SIG-M5 treated with dmso at 0.1 percent for 504 hours (cell line): Measurements from ENCODE around the gene CCDC134.
A peak's percentile ranks its signal among the peaks of the same experiment; 100 is the strongest.
"Not testable (repeated sequence)": the region's sequence is repeated elsewhere in the genome, so short reads cannot be mapped to it uniquely, and the experiment has no call there.

Experiments used
- DNase-seq: peaks from one replicate; lab custom pipeline; 2025; ENCODE audit not compliant: unreplicated experiment; lab: John Stamatoyannopoulos, UW

CCDC134 gene

DNA sequence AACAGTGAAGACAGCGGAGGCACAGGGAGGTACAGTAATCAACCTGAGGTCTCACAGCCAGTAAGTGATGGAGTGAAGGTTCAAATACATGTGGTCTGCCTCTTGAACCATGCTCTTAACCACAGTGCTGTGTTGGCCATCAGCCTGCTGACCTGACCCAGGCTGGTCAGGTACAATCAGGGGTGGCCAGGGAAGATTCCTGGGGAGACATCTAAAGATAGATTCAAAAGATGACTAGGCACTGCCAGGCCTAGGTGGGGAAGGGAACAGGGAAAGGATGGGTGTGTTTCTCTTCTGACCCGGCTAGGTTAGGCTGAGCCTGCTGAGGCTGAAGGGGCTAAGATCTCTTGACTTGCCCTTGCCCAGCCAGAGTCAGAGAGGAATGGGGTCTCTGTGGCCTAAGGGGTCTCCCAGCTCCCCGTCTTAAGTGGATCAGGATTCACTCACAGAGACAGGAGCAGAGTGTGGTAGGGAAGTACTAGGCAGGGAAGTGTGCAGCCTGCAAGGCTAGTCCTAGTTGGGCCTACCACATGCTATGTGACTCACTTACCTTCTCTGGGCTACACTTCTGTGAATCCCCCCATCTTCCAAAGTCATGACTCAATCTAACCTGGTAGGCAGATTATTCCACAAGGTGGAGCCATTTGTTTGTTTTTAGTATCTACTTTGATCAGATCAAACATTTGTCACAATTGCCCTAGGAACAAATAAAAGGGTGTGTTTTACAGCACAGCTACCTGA lies 22.0 kb downstream of the CCDC134 start:
- peak; percentile 35 for DNase-seq

DNA sequence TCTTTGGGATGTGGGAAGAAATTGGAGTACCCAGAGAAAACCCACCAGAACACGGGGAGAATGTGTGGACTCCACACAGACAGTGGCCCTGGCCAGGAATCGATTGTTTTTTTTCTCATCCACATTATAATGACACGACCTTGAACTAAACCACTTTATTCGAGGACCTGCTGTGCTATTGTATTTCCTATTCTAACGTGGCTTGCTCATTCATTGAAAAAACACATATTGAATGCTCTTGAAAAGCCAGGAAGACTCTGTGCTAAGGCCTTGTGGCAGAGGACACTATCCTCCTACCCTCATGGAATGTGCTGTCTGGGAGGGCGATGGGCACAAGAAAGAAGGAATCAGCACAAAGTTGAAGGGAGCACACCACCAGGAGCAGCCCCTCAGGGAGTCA lies 23.3 kb downstream of the CCDC134 start:
- DNase-seq, result no peak

GRCh38 chr22:41825376-41825775 lies 24.9 kb downstream of the CCDC134 start:
- no peak for DNase-seq

DNA sequence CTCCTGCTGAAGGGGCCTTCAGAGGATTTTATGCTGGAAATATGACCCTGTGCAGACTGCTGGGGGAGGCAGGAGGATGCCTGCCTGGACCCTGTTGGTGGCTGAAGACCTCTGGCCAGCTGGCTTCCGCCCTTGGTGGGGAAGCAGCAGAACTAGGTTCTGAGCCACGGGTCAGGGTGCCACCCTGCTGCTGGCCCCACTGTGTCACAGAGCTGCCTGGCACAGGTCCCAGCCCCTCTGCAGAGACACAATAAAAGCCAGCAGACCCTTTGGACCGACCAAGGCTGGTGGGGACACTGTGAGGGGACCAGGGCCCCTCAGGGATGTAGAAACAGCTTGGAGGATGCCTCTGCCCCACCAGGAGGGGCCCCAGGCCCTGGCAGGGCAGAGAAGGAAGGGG lies 25.5 kb downstream of the CCDC134 start:
- DNase-seq, result no peak

DNA sequence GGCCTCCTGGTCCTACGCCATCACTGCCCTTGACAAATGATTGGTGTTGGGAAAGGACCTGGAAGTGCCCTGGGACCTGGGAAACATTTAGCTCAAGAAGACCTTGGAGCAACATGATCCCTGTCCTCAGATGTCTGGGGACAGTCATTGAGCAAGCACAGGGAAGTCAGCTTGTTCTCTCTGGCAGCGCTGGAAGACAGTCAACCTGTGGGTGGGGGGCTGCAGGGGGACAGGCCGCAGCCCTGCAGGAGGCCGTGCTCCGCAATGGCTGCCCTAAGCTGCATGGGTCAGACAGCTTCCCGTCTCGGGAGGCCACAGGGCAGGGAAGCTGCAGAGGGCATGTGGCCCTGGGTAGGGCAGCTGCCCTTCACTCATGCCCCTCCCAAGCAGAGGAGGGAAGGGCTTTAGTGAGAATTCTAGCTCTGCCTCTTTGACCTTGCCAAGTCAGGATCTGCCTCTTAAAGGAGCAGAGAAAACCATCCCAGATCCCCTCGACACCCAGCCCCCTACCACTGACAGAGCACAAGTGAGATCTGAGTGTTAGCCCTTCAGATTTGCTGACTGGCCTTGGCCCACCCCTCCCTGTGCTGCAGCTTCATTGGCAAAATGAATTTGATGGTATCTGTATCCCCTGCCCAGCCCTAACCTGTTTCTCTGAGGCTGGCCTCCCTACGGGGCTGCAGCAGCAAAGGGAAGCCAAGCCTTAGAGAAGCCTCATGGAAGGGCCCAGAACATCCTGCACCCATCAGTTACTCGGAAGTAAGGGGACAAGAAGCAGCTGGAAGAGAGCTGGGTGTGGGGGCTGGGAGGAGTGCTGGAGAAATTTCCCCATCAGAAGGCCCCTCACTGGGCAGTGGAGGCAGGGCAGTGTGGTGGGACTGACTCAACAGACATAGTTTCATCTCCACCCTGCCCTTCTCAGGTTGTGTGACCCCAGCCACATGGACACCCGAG lies 26.2 kb downstream of the CCDC134 start:
- DNase-seq, result no peak

DNA sequence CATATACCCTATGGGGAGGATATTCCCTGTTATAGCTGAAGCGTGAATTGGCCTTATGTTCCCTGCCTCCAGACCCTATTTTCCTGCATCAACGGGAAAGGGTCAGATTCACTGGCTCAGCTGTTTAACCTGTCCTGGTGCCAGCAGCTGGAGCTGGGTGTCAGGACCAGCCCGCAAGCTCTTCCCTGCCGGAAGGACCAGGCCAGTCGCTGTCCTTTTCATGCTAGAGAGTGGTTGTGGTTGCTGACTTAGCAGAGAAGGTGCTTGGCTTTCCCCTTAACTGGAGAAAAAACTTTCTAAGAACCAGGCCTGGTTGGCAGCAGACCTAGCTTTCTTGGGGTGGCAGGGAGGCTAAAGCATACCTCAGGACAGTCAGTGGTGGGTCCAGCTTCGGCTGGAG lies 27.2 kb downstream of the CCDC134 start:
- no peak for DNase-seq

DNA sequence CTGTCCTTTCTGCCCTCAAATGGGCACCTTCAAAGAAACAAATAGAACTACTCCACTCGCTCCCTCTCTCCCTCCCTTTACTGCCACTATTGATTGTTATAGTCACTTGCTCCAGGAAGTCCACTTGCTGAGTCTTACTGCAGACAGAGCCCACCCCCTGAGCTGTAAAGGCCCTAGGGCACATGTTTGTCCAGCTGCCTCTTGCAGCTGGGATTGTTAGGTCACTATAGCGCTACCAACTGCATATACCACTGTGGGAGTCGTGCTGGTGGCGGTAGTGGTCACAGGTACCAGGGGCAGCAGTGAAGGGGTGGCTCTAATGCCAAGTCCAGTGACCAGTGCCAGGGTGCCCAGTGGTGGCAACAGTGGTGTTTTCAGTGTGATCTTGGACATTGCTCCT lies 28.0 kb downstream of the CCDC134 start:
- no peak for DNase-seq

DNA sequence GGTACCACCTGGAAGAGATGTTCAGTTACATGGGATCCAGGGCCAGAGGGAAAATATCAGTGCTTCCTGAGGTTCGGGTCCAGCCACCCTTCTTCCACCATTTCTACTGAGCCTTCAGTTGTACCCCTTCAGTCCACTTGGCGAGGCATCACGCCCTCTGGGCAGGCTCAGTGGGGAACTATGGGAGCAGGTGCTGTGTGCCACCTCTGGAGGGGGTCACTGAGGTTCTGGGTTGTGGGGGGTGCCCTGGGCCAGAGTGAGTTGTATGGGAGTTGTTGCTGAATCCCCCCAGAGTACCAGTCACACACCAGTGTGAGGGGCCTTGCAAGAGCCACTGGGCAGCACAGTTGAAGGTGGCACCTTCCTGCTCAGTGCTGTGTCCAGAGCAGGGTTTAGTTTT lies 29.7 kb downstream of the CCDC134 start:
- no peak for DNase-seq

DNA sequence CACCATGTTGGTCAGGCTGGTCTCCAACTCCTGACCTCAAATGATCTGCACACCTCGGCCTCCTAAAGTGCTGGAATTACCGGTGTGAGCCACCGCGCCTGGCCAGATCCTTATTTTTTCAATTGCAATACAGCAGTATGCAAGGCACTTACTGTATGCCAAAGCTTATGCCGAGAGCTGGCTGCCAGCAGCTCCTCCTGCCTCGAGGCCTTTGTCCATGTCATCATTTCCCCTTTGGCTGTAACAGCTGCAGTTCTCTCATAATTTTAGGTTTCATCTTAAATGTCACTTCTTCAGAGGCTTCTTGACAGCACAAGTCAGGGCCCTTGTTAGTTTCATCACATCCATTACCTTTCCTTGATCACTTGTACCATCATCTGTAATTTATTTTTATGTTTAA lies 30.9 kb downstream of the CCDC134 start:
- DNase-seq, result peak; percentile 60

DNA sequence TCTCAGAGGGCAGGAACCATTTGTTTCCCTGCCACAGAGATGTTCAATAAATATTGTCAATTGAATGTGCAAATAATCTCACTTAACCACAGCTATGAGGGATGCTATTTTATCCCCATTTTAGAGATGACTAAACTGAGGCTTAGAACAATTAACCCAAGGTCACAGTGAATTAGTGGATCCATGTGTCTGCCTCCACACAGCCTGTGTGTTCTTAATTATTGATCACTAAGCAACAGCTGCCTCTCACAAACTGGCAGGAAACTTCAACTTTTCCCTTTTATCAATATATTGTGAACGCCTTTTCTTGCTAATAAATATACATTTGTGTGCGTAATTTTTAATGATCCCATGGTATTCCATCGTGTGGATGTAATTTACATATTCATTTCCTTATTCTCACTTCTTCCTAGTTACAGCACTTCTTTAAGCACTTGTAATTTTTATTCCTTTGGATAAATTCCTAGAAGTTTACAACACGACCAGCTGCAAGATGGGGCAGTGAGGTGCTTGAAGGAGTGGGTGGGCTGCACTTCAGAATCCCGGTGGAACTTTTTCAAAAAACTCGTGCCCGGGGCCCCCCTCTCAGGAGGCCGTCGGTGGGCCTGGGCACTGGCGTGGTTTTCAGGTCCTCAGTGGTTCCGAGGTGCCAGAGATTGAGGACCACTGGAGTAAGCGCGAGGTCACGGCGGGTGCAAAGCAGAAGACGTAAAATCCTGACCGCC lies 31.5 kb downstream of the CCDC134 start:
- DNase-seq, result no peak

- peak; percentile 98 for DNase-seq
These were observed 32.3 kb downstream of the CCDC134 start, which contains the start of gene SREBF2 for GRCh38 chr22:41832553-41833368. SREBF2 (plus strand) TSS chr22:41833105; CDS start chr22:41833271, 166 bp downstream.

- peak; percentile 13 for DNase-seq
These were observed 33.0 kb downstream of the CCDC134 start for GRCh38 chr22:41833369-41834004.

- peak; percentile 13 for DNase-seq
These were observed 33.8 kb downstream of the CCDC134 start for GRCh38 chr22:41834005-41834944.

DNA sequence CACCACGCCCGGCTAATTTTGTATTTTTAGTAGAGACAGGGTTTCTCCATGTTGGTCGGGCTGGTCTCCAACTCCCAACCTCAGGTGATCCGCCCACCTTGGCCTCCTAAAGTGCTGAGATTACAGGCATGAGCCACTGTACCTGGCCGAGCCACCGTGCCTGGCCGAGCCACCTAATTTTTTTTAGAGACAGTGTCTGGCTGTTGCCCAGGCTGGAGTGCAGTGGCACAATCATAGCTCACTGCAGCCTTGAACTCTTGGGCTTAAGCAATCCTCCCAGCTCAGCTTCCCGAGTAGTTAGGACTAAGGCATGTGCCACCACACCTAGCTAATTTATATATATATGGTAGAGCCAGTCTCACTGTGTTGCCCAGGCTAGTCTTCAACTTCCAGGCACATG lies 35.0 kb downstream of the CCDC134 start:
- not testable (repeated sequence) for DNase-seq

DNA sequence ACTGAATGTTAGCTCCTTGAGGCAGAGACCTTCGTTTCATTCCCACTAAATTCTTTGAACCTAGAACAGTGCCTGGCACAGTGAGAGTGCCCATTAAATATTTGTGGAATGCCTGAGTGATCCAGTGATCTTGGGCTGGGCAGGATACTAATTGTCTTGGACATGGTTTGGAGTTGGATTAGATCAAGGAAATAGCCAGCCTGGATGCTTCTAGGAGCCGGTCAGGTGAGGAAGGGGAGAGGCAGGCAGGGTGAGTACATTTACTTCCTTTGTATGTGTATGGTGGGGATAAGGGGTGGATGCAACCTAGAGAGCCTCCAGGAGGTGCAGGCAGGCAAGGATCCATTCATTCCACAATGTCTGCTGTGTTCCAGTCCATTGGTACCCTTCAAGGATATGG lies 36.1 kb downstream of the CCDC134 start:
- no peak for DNase-seq

GRCh38 chr22:41838842-41839618 lies 38.6 kb downstream of the CCDC134 start:
- DNase-seq, result no peak

- DNase-seq, result no peak
These were observed 39.7 kb downstream of the CCDC134 start for GRCh38 chr22:41840216-41840615.

- no peak for DNase-seq
These were observed 40.7 kb downstream of the CCDC134 start for GRCh38 chr22:41841085-41841712.
